Measurements from ENCODE around the gene OAS3. TPM values are rescaled to one million over a fixed set of nuclear protein-coding genes. Genes with fewer than 3 reads are reported as not detected.
A peak's percentile ranks its signal among the peaks of the same experiment; 100 is the strongest.

Gene OAS3
- 7.0 TPM for total RNA-seq

DNA sequence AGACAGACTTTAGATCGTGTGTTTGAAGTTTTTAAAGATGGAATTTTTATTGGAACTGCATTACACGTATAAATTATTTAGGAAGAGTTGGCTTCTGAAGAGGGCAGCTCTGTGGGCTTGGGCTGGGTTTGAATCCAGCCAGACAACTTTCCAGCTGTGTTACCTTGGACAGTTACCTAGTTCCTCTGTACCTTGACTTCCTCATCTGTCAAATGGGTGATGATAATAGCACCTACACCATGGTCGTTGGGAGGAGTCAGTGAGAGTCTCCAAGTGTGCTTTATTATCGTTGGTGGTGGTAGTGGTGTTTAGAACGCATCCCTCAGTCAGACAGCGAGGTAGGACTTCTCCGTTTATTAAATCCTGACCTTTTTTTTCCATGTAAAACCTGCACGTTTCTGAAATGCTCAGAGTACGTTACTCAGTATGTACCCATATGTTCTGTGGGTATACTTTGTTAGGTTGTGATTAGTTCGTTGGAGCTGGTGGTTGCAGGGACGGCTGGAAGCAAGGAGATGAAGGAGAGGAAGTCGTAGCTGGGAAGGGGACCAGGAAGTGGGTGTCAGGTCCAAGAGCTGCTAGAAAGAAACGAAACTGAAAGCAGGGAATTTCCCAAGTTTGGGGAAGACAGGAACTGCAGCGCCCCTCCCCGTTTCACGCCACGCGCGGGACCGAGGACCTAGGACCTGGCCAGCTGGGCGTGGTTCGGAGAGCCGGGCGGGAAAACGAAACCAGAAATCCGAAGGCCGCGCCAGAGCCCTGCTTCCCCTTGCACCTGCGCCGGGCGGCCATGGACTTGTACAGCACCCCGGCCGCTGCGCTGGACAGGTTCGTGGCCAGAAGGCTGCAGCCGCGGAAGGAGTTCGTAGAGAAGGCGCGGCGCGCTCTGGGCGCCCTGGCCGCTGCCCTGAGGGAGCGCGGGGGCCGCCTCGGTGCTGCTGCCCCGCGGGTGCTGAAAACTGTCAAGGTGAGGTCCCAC lies at the start of gene OAS3:
OAS3 (plus strand) TSS at position 734 of the 979 bp plus-strand sequence; CDS start at position 791, 57 bp downstream.
- H3K4me1 ChIP-seq = peaks cover 2 to 9% of the 10 kb centered on the region in 2 donors
- peak; percentile 49 to 90 for DNase-seq (ENCODE audit: low spot score in 2 of 2)
- H3K36me3 ChIP-seq = no peaks in the 10 kb centered on the region
- no peaks in the 10 kb centered on the region for H3K27me3 ChIP-seq
- no peaks in the 10 kb centered on the region for H3K9me3 ChIP-seq
- intact Hi-C loops (cut with DNase I) = no loop called here
- peak within 1 kb of the TSS; percentile 63 to 68 for H3K27ac ChIP-seq
- TF ChIP-seq CTCF (IDR thresholded peaks at IDR 0.05) = no peak
- H3K4me3 ChIP-seq = peak within 1 kb of the TSS; percentile 67 to 88

GRCh38 chr12:112891093-112892024 lies 46.9 kb upstream of the OAS3 start:
- H3K36me3 ChIP-seq = no peaks in the 10 kb centered on the region
- H3K27ac ChIP-seq = no peak overlapping the region

GRCh38 chr12:112892856-112893255 lies 45.4 kb upstream of the OAS3 start:
- Histone ChIP-seq H3K4me1 (no peaks in the 10 kb centered on the region), H3K36me3 (no peaks in the 10 kb centered on the region), H3K9me3 (no peaks in the 10 kb centered on the region), H3K27me3 (no peaks in the 10 kb centered on the region), H3K4me3 (no peak overlapping the region), H3K27ac (no peak overlapping the region)
- DNase-seq (ENCODE audit: low spot score in 2 of 2) = no peak
- TF ChIP-seq CTCF (IDR thresholded peaks at IDR 0.05) = no peak
- intact Hi-C loops (cut with DNase I) = no loop called here

More at GRCh38 chr12:112891093-112892024, 46.9 kb upstream of the OAS3 start:
- Histone ChIP-seq H3K4me1 (no peaks in the 10 kb centered on the region), H3K9me3 (no peaks in the 10 kb centered on the region), H3K27me3 (no peaks in the 10 kb centered on the region), H3K4me3 (no peak overlapping the region)
- no peak for TF ChIP-seq CTCF (IDR thresholded peaks at IDR 0.05)
- DNase-seq (ENCODE audit: low spot score in 2 of 2) = no peak
- intact Hi-C loops (cut with DNase I) = no loop called here

- no peaks in the 10 kb centered on the region for H3K36me3 ChIP-seq
- no peak for DNase-seq (ENCODE audit: low spot score in 2 of 2)
- no peaks in the 10 kb centered on the region for H3K9me3 ChIP-seq
- H3K27ac ChIP-seq = no peak overlapping the region
- no peaks in the 10 kb centered on the region for H3K4me1 ChIP-seq
- H3K4me3 ChIP-seq = no peak overlapping the region
- no peaks in the 10 kb centered on the region for H3K27me3 ChIP-seq
- intact Hi-C loops (cut with DNase I) = no loop called here
- TF ChIP-seq CTCF (IDR thresholded peaks at IDR 0.05) = no peak
Observed at GRCh38 chr12:112894128-112894527, 44.1 kb upstream of the OAS3 start.

DNA sequence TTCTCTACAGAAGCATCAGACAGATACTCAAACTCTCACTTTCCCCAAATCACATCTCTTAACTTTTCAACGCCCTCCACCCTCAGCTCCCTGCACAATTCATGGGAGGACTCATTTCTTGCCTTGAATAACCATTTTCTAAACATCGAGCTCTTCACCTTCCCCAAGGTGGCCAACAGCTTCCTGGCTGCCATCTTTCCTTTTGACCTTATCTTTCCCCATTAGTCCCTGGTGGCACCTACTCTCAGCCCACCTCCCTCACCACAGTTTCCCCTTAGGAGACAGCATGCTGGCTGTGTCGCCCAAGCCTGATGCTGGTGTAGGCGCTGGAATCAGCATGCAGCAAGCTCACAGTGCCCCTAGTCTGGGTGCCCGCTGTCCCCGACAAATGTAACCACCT lies 39.9 kb upstream of the OAS3 start:
- Histone ChIP-seq H3K9me3 (no peaks in the 10 kb centered on the region), H3K4me1 (peaks cover 2 to 6% of the 10 kb centered on the region in 2 donors), H3K4me3 (no peak overlapping the region), H3K27me3 (no peaks in the 10 kb centered on the region), H3K27ac (no peak overlapping the region), H3K36me3 (no peaks in the 10 kb centered on the region)
- intact Hi-C loops (cut with DNase I) = no loop called here
- no peak for TF ChIP-seq CTCF (IDR thresholded peaks at IDR 0.05)
- DNase-seq (ENCODE audit: low spot score in 2 of 2) = no peak

Measured in ascending aorta (tissue), 2 donors.